GM18861 (cell line): ENCODE results near the gene NTSR2.

Experiments
- ATAC-seq: cut with Tn5 transposase; IDR thresholded peaks from one replicate; pipeline ENCODE4 v1.9.1; 2021; ENCODE audit not compliant: unreplicated experiment

Gene NTSR2

DNA sequence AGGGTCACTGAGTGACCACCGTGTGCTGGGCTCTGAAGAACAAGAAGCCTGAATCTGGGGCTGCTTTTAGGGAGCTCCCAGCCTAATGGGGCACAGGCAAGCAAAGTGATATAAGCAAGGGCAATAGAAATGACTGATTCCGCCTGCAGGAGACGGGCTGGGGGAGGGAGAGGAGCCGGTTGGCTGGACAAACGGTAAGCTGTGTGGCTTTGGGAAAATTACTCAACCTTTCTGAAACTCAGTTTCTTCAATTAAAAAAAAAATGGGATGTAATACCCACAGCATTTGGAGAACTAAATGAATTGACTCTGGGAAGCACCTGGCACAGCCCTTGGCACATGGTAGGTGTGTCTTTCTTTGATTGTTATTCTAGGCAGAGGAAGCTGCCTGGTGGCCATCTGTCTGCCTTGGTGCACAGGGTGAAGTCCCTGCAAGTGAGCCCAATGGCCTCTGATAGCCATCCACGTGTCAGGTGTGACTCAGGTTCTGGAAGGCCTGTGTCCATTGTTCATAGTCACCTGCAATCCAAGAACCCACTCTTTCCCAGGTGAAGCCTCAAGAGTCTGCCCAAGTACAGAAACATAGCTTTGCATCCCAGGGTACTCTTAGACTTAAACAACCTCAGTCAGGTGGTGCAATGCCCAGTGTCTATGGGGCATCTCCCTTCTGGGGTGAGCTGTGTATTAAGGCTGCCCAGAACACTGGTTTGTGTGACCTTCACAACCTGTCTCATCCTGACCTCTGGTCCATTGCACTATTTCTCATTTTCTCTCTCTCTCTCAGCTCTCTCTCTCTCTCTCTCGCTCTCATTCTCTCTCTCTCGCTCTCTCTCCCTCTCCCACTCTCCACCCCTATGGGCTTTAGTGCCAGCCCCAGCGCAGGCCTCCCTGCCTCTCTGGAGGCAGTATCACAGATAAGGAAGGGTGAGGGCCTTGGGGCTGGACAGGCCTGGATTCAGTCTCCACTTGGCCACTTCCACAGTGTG is 30.0 kb upstream of the NTSR2 start:
- no peak for ATAC-seq

DNA sequence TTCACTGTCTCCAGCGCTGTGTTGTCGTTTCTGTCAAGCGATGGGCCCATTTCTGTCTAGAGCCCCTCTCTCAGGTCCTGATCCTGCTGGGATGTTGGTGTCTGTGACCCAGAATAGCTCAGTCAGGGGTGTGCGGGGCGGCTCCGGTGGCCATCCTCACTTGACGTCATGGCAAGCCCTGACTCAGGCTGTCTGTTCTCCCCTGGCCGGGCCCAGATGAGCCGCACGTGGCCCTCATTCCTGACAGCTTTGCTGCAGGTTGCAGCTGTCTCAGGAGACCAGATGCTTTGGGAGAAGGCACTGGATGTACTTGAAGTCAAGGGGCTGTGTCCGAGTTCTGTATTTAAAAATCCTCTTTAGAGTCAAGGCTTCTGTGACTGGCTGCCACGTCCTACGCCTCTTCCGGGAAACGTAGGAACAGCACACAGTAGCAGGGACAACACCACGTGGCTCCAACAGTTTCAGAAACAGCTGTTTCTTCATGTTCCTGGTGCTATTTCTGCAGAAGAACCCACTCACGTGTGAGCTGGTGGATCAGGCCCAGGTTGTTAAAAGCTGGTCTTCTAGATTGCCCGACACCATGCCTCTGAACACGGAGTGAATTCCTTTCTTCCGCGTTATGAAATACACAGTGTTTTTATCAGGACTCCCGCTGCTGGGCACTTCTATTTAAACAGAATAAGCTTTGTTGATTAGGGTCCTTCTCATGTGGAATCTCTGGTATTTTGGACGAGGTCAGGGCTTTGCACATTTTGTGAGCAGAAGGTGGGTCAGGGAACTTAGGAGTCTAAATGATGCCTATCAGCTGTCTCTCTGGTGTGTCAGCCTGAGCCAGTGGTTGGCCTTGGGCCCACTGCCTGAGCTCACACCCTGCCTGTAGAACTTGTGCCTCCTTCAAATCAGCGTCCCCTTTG is 28.3 kb upstream of the NTSR2 start:
- ATAC-seq: no peak

DNA sequence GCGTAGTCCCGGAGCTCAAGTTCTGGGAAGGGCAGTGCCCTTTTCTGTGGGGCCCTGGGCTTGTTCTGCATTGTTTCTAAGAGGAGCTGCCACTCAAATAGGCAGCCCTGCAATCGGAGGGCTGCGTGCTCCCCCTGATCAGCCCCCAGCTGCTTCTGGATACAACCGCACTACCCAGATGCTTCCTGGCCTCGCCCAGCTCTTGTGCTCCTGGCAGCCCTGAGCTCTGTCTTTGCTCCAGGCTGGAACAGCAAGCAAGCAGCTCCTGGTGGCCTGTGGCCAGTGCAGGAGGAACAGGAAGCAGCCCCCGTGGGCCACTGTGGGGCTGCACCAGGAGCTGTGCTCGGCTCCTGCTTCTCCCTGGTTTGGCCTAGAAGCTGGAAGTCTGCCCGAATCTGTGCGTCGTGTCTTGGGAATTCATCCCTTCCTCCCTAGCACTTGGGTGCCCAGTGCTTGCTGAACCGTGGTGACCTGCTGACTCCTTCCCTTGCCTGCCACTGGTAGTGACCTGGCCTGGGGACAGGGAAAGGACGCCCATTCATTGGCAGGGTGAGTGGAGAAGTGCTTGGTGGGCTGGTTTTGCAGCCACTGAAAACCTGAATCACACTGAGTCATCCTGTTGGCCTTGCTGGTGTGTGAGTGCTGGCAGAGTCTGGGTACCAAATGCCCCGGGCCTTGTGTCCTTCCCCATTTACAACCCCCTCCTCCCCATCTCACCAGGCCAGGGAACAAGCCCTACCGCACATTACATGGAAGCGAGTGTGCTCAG is 27.3 kb upstream of the NTSR2 start:
- ATAC-seq: no peak

DNA sequence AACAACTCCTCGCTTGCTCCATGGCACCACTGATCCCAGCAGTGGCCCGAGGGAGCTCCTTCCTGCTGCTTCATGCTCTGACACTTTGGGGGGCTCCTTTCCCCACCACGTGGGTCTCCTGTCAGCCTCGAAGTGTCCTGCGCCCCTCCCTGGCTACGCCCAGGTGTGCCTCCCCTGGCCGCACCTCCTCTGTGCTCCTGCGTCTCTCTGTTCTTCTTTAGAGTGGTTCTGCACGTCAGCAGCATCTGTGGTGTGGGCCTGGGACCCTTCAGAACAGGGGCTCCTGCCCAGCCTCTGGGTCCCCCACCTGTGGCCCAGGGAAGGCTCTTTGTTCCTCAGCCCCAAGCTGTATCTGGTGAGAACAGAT is 26.7 kb upstream of the NTSR2 start:
- ATAC-seq: no peak

DNA sequence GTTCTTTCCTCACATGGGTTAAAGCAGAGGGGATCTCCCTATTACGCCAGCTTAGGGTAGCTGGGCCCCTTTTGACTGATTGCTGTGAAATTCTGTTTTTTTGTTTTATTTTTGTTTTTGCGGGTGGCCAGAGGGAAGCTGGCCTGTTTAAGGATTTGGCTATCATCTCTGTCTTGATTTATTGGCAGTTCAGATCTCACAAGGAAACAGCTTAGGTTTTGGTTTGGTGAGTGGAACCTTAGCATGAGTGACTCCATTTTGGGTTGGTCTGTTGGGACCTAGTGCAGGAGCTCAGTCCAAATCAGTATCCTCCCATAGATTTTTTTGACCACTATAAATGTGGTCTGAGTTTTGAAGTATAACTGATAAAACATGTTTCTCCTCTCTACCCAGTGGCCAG is 25.6 kb upstream of the NTSR2 start:
- ATAC-seq: no peak

DNA sequence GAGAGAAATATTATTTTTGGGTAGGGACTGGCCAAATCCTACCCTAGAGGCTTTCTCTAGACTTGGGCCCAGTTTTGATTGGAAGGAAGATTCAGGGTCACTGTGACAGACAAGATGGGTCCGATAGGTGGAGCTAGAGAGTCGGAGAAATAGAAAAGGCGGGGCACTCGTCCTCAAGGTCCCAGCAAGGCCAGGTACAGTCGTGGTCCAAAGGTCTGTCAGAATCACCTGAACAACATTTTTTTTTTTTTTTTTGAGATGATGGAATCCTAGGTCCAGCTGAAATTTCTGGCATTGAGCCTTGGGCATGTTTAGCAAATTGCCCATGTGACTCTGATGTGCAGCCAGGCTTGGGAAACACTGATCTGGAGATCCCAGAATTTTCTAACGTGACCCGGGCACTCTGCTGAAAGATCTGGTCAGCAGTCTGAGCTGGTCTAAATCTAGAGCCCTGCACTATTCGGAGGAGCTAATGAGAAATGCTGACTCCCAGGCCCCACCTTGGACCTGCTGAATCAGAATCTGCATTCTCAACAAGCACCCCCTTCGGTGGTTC is 23.0 kb upstream of the NTSR2 start:
- ATAC-seq: peak; percentile 77

DNA sequence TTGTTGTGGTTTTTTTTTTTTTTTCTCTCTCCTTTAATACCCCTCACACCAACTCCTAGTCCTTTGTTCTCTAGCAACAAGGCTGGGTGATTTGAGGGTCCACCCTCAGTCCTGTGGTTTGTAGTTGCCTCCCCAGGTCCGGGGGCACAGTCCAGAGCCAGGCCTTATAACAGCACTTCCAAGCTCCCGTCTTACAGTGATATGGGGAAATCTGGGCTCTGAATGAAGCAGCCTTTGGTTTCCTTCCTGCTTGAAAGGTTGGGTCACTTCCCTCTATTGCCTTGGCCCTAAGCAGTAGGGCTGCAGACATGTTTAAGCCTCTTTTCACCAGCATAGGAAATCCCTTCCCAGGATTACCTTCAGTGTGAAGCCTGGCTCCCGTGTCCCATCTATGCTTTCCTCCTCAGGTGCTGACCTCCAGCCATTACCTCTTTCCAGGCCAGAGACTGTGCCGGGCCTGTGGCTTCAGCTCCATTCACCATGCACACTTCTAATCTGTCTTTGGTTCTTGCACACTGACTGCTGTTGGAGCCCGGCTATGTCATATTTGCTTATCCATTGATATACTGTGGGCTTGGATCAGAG is 21.2 kb upstream of the NTSR2 start:
- no peak for ATAC-seq

DNA sequence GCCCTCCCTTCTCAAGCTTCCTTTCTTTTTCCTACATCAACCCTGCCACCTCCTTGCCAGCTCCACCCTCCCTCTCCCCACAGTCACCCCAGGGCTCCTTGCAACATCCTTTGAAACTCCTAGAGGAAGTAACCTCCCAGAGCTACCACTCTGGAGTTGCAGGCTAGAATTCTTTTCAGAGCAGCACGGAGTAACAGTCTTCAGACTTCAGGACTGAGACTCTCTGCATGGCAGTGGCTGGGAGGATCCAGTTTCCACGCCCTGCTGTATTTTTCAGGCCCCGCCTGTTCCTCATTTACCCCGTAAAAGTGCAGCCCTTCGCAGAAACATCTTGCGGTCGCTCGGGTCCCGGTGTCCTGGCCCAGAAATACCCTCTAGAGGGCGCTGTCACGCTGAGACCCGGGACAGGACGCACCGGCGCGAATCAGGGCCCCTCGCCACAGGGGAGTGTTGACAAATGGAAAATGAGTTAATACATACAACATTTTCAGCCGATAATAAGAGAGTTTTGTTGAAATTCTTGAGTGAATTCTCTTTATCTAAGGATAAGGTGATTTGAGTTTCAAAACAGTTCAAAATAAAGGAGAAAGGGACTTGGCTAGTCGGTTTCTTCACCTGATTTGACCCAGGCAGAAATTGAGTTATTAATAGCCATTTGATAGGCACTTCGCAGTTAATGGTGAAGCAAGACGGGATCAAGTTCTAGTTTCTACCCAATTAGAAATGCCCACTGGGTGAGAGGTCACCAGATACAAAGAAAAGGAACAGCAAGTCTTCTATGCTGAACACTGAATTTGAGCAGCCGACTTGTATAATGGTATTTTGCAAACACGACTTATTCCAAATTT is 18.5 kb upstream of the NTSR2 start:
- ATAC-seq: peak; percentile 82

DNA sequence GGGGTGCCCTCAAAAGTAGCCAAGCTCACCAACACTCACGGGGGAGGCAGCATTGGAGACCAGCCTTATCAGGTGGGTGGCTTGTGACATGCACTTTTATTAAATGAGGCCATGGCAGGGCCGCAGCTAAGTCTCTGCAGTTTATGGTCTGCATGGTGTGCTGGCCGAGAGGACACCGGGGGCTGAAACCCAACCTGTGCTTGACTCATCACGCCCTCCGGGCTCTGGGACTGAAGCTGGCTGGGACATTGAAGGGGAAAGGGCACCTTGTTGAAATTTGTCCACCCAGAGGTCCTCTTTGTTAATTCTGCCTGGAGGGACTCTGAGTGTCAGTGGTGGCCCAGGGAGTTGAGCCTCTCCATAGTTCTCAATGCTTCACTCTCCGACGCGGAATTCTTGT is 17.7 kb upstream of the NTSR2 start:
- ATAC-seq: no peak

DNA sequence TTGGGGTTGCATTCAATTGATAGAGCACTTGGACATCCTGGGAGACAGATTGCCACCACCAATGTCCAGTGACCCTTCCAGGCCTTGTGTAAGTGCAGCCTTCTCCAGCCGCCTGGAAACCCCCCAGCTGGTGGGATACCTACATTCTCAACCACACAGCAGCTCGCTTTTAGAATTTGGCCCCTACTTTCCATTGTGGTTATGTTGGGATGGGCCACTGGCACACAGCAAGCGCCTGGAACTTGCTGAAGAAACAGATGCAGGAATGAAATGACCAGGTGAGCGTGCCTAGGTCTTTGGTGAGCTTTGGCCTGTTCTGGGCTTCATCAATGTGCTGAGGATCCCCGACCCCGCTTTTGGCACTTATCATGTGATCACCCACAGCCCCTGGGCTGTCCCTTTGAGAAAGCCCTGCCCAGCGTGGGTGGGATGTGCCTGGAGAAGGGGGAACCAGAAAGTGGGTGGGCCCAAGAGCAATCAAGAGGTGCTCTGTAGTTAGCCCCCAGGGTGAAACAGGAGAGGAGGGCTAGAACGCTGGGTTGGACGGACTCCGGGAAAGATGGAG is 16.0 kb upstream of the NTSR2 start:
- no peak for ATAC-seq

DNA sequence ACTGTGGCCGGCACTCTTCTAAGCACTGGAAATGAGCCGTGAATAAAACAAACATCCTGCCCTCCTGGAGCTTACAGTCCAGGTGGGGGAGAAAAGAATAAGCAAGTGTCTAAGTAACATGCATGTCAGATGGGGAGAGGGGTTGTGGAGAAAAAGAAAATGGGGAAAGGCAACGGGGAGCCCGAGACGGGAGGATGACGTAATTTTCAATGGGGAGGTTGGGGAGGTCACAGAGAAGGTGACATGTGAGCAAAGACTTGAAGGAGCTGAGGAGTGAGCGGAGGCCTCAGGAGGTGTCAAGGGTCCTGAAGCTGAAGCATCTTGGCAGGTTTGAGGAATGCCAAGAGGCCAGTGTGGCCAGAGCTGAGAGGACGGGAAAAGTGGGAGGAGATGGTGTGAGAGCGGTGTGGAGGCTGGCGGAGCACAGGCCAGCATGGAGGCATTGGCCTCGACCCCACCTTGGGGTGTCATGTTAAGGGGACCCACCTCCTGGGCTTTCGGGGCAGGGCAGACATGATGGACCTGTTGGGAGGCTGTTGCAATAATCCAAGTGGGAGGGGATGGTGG is 15.0 kb upstream of the NTSR2 start:
- no peak for ATAC-seq

DNA sequence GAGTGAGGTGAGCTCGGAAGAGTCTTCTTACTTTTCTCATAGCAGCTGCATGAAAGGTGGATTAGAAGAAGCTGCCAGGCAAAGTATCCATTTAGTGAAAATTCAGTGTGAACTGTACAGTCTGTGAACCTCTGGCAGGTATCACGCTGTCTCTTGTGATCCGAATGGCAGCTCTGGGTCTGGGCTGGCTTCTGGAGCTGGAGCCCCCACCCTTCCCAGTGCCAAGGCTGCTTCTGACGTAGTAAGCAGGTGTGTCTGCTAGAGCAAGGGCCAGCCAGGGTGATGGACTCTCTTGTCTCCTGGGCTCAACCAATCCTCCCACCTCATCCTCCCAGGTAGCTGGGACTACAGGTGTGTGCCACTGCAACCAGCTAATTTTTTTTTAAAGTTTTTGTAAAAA is 14.0 kb upstream of the NTSR2 start:
- ATAC-seq: no peak

DNA sequence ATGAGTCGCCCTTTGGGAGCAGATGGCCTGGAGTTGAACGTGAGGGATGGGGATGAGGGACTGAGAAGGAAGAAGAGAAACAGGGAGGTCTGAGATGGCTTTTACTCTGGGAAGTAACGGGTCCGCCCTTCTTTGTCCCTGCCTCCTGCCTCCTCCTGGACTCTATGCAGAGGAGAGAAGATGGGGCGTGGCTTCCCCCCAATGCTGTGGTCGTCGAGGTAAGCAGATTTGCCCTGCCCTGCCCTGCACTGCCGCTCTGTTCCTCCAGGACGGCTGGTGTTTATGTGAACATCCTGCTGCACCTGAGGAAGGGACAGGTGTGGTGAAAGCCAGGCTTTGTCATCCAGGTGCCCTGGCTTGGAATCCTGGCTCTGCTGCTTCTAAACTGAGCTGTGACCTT is 13.5 kb upstream of the NTSR2 start:
- ATAC-seq: no peak

DNA sequence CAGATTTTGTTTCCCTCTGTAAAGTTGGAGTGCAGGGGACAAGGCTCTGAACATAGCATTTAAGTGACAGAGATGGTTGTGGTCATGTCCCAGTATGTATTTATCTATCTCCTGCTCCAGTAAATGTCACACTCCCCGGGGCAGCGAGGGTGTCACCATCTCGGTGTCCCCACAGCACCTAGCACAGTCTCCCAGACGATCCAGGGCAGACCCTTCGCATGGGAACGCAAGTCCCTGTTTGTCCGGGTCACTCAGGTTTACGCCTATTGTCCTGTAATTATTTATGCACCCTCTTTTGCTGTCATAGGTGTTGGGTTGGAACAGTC is 12.6 kb upstream of the NTSR2 start:
- ATAC-seq: no peak

DNA sequence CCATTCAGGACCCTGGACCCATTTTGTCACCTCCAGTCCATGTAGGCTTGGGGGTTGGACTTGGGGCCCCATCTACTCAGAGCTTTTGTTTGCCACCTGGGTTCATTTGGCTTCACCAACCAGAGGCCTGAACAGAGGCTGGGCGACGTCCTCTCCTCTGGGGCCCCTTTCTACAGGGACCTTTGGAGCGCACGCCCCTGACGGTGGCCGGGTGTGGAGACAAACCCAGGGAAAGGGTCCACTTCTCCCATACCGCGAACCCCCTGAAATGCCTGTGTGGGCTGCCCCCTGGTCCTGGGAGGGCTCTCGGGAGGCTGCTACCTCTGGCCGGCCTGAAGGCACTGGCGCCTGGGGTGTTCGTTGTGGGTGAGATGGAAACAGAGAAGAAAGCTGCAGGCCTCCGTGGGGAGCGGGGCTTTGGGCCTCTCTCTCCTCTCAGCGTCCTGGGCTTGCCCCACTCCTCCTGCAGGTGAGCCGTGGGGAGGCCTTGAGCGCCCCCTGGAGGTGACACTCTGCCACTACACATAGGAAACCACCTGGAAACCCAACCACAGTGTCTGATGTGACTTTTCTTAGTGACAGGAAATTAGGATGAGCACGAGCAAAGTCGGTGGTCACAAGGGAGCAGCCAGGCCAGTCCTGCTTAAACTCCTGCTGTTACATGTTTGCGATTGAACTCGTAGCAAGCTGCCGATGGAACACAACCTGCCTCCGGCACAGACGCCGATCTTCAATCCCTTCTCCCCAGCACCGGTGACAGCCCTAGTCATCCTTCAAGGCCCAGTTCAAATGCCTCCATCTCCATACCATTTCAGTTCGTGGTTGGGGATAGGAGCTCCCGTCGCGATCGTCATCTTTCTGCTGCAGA is 12.0 kb upstream of the NTSR2 start:
- no peak for ATAC-seq

DNA sequence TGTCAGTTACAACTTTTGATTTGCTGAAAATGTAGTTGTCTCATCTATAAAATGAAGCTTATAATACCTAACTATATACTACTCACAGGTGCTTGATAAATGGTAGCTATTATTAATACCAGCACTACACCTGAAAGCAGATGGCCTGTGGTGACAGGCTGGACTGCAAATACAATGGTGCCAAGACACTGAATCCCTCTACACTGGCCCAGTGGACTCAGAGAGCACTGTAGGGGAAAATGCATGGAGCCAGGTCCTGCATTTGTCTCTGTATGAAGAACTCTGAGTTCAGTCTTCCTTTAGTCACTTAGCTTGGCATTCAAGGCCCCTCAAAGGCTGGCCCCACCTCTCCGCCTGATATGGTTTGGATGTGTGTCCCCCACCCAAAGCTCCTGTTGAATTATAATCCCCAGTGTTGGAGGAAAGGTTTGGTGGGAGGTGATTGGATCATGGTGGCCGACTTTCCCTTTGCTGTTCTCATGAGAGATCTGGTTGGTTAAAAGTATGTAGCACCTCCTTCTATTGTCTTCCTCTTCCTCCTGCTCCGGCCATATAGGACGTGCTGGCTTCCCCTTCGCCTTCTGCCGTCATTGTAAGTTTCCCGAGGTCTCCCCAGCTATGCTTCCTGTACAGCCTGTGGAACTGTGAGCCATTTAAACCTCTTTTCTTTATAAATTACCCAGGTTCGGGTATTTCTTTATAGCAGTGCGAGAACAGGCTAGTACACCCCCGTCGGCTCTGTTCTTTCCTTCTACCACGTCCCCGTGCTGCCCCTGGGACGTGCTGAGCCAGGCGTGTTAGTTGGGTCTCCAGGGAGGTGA is 11.1 kb upstream of the NTSR2 start:
- no peak for ATAC-seq

DNA sequence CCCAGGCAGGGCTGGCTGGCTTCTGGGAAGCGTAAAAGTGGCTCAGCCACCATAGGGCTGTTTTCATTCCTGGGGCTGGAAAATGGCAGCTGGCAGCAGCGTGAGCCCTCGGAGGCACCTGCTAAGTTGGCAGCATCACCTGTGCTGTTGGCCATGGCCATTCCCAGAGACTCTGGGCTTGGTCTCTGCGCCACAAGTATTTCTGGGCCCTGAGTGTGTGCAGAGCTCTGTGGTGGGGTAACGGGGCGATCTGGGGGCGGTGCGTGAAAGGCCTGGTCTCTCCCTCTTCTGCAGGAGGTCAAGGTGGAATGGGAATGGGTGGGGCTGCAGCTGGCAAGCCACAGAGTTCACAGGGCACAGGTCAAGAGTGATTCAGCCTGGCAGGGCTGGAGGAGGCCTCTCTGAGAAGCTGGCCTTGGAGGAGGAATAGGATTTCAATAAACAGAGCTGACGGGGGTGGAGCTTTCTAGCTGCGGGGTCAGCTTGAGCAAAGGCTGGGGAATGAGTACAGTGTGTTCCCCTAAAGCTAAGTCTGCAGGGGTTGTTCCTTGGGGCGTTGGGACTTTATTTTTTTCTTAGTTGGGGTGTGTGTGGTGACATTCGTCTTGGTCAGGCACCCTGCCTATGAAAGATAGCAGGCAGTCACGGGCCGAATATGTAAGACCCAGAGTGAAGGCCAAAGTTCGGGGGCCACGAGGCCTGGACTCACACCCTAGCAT is 10.3 kb upstream of the NTSR2 start:
- no peak for ATAC-seq
